HL-60 (cell line): ENCODE results near the gene FZR1.

Experiments
- GABPA ChIP-seq: IDR thresholded peaks from 2 replicates; pipeline ENCODE4 v1.6.1; 2012; ENCODE audit warnings: low read depth
- POLR2AphosphoS5 ChIP-seq: IDR thresholded peaks from 2 replicates; pipeline ENCODE4 v1.6.1; 2012; ENCODE audit warnings: low read depth
- REST ChIP-seq: IDR thresholded peaks from 2 replicates; pipeline ENCODE4 v1.6.1; 2012; ENCODE audit warnings: low read depth; ENCODE audit not compliant: insufficient replicate concordance
- TF ChIP-seq, protein P1 (sequence below): IDR thresholded peaks from one replicate; pipeline ENCODE4 v1.5.1; 2011; ENCODE audit warnings: low read length, control low read depth, inconsistent platforms; ENCODE audit not compliant: insufficient read depth

GRCh38 chr19:3494559-3494958, 11.6 kb upstream of the FZR1 start:
- TF ChIP-seq, protein P1, sequence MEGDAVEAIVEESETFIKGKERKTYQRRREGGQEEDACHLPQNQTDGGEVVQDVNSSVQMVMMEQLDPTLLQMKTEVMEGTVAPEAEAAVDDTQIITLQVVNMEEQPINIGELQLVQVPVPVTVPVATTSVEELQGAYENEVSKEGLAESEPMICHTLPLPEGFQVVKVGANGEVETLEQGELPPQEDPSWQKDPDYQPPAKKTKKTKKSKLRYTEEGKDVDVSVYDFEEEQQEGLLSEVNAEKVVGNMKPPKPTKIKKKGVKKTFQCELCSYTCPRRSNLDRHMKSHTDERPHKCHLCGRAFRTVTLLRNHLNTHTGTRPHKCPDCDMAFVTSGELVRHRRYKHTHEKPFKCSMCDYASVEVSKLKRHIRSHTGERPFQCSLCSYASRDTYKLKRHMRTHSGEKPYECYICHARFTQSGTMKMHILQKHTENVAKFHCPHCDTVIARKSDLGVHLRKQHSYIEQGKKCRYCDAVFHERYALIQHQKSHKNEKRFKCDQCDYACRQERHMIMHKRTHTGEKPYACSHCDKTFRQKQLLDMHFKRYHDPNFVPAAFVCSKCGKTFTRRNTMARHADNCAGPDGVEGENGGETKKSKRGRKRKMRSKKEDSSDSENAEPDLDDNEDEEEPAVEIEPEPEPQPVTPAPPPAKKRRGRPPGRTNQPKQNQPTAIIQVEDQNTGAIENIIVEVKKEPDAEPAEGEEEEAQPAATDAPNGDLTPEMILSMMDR = no peak
- TF ChIP-seq POLR2AphosphoS5 = no peak
- TF ChIP-seq GABPA = no peak
- TF ChIP-seq REST = no peak
